RWPE1 (cell line): Measurements from ENCODE around the gene GDF15.

ENCODE experiments used
- CTCF ChIA-PET: fragments of 350-600 bp; sonication (Branson Sonifier 250); formaldehyde crosslinking; extraction: SDS; loops from one replicate; lab custom pipeline; 2021; lab: Yijun Ruan, JAX
- POLR2A ChIA-PET: fragments of 400-600 bp; formaldehyde crosslinking; extraction: SDS; loops from one replicate; lab custom pipeline; 2020; ENCODE audit warnings: antibody characterized with exemption; ENCODE audit not compliant: low non-redundant PET; lab: Yijun Ruan, JAX
- DNase-seq: peaks from one replicate; pipeline ENCODE4 v3.0.0; 2012; ENCODE audit warnings: low spot score
- H3K27ac ChIP-seq: fragments of 450-650 bp; 2 replicates; pipeline ENCODE4 v1.5.1; 2017
- TF ChIP-seq, protein P1 (sequence below): fragments of 450-650 bp; conservative IDR thresholded peaks from 2 replicates; pipeline ENCODE4 v1.5.1; 2017; ENCODE audit warnings: low read depth, mild to moderate bottlenecking

Gene GDF15

GRCh38 chr19:18385675-18386542 lies at the start of gene GDF15:
GDF15 (plus strand) TSS chr19:18386158; CDS start chr19:18386190, 32 bp downstream.
- TF ChIP-seq, protein P1, sequence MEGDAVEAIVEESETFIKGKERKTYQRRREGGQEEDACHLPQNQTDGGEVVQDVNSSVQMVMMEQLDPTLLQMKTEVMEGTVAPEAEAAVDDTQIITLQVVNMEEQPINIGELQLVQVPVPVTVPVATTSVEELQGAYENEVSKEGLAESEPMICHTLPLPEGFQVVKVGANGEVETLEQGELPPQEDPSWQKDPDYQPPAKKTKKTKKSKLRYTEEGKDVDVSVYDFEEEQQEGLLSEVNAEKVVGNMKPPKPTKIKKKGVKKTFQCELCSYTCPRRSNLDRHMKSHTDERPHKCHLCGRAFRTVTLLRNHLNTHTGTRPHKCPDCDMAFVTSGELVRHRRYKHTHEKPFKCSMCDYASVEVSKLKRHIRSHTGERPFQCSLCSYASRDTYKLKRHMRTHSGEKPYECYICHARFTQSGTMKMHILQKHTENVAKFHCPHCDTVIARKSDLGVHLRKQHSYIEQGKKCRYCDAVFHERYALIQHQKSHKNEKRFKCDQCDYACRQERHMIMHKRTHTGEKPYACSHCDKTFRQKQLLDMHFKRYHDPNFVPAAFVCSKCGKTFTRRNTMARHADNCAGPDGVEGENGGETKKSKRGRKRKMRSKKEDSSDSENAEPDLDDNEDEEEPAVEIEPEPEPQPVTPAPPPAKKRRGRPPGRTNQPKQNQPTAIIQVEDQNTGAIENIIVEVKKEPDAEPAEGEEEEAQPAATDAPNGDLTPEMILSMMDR = peak; percentile 75
- peak within 1 kb of the TSS; percentile 77 for H3K27ac ChIP-seq

DNA sequence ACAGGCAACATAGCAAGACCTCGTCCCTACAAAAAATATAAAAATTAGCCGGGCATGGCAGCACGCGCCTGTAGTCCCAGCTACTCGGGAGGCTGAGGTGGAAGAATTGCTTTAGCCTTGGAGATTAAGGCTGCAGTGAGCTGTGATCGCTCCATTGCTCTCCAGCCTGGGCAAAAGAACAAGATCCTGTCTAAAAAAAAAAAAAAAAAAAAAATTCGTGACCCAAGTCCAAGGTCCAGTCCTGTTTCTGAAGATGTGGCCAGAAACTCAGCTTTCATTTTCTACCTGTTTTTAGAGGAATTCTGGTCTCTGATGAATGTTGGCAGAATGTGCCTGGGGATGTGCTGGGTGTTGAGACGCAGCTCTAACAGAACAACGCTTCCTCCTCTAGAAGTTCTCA lies 47.4 kb upstream of the GDF15 start:
- TF ChIP-seq, protein P1 = no peak
- DNase-seq = no peak
- ChIA-PET CTCF (interaction anchor here (0.9 to 1.4 kb wide), 3 partner anchors 9 to 84 kb away, joined by 4 to 7 read pairs (median 7); no protein-coding TSS in a partner anchor), POLR2A (no interaction called here)
- H3K27ac ChIP-seq = no peak overlapping the region

More at GRCh38 chr19:18385675-18386542, at the start of gene GDF15:
- peak; percentile 77 for DNase-seq
- ChIA-PET CTCF (interaction anchor here (0.6 to 1.5 kb wide), 11 partner anchors 14 to 134 kb away, joined by 3 to 8 read pairs (median 3); partner anchors contain the start of gene SSBP4), POLR2A (interaction anchor here (0.5 to 0.7 kb wide), 4 partner anchors 17 to 46 kb away, joined by 3 to 5 read pairs (median 4); partner anchors contain the start of gene SSBP4)

DNA sequence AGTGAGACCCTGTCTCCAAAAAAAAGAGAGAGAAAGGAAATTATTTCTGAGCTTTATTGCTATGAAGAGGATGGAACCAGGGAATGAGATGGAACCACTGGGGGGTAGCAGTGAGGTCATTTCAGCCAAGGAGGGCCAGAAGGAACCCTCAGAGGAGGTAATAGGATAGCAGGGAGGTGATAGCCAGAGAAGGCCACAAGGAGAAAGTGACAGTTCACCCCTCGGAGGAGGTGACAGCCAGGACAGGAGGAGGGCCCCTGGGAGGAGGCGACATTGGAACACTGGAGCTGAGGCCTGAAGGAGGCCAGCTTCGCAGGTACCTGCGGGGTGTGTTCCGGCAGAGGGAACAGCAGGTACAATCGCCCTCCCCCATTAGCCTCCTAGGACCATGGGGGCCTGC lies 46.2 kb upstream of the GDF15 start:
- CTCF ChIA-PET = interaction anchor here (0.5 to 1.4 kb wide), 5 partner anchors 11 to 225 kb away, joined by 3 to 7 read pairs (median 4); partner anchors contain the start of gene LSM4
- DNase-seq = no peak
- POLR2A ChIA-PET = interaction anchor here (0.9 kb wide), 1 partner anchor 46 kb away, joined by 5 read pairs; the partner anchor contains the start of gene GDF15
- H3K27ac ChIP-seq = peak overlapping the region; percentile 61; the same call in 1 of the 2 replicates
- TF ChIP-seq, protein P1 = no peak; the same call in 1 of the 2 replicates

DNA sequence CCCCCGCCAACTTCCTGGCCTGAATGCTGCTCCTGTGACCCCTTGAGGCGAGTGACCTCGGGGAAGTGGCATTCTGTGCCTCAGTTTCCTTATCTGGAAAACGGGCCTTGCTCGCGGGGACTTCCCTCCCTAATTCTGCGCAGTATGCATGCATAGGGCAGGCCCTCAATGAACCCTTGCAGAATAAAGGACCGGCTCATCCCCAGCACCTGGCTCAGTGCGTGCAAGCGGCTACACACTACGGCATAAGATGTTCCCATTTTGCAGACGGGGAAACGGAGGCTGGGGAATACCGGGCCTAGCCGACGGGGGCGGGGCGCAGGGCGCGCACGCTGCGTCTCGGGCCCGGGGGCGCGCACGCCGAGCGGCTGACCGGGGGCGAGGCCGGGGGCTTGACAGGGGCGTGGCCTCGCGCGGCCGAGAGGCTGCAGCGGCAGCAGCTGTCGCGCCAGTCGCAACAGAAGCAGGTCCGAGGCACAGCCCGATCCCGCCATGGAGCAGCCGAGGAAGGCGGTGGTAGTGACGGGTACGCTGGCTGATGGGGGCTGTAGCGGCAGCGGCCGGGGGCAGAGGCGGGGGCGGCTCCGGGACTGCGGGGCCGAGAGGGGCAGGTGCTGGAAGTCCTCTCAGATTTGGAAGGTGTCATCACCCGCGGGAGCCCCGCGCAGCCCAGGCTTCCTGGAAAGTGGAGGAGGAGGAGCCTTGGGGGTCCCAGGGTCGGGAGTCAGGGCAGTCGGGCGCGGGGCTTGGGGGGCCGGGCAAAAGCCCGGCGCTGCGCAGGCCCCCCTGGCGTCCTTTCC lies 45.6 kb upstream of the GDF15 start, which contains the start of gene PGPEP1:
Gene PGPEP1 (plus strand): TSS at position 409 of the 800 bp plus-strand sequence. CDS start 84 bp downstream, at position 493.
- ChIA-PET POLR2A (interaction anchor here (0.9 kb wide), 1 partner anchor 45 kb away, joined by 5 read pairs; the partner anchor contains the start of gene GDF15), CTCF (interaction anchor here (0.5 to 0.6 kb wide), 2 partner anchors 77 to 224 kb away, joined by 3 to 4 read pairs; no protein-coding TSS in a partner anchor)
- peak within 1 kb of the TSS; percentile 61 for H3K27ac ChIP-seq
- TF ChIP-seq, protein P1 = no peak
- peak; percentile 67 for DNase-seq

GRCh38 chr19:18340990-18341868 lies 44.7 kb upstream of the GDF15 start:
- peak overlapping the region; percentile 61 for H3K27ac ChIP-seq
- no peak for DNase-seq
- CTCF ChIA-PET = interaction anchor here (1.2 kb wide), 1 partner anchor 62 kb away, joined by 3 read pairs; no protein-coding TSS in a partner anchor
- POLR2A ChIA-PET = no interaction called here
- TF ChIP-seq, protein P1 = no peak; the same call in 1 of the 2 replicates
